Activated naive CD8-positive, alpha-beta T cell treated with anti-CD3 and anti-CD28 coated beads for 36 hours (primary cell): Measurements from ENCODE around the gene CCSER1. TPM values are rescaled to one million over a fixed set of nuclear protein-coding genes. Genes with fewer than 3 reads are reported as not detected.
"Not testable (repeated sequence)": the region's sequence is repeated elsewhere in the genome, so short reads cannot be mapped to it uniquely, and the experiment has no call there.

Experiments used
- DNase-seq: peaks from one replicate; pipeline ENCODE4 v3.0.0; 2021
- H3K27ac Mint-ChIP-seq: one replicate; pipeline ENCODE4 v1.8.0; 2022; ENCODE audit warnings: mild to moderate bottlenecking, moderate library complexity, mixed read lengths
- H3K27me3 Mint-ChIP-seq: one replicate; pipeline ENCODE4 v1.8.0; 2022; ENCODE audit warnings: mild to moderate bottlenecking, mixed read lengths
- H3K36me3 Mint-ChIP-seq: one replicate; pipeline ENCODE4 v1.8.0; 2021; ENCODE audit warnings: mild to moderate bottlenecking, mixed read lengths
- H3K4me1 Mint-ChIP-seq: one replicate; pipeline ENCODE4 v1.8.0; 2021; ENCODE audit warnings: mixed read lengths
- H3K4me3 Mint-ChIP-seq: one replicate; pipeline ENCODE4 v1.8.0; 2022; ENCODE audit warnings: mild to moderate bottlenecking, moderate library complexity, mixed read lengths
- H3K9me3 Mint-ChIP-seq: one replicate; pipeline ENCODE4 v1.8.0; 2022; ENCODE audit warnings: mixed read lengths
- total RNA-seq, 2 experiments: library from RNA; stranded (reverse); gene quantifications; one replicate each; pipeline ENCODE4 v1.2.3, GENCODE V29; 2021

Gene CCSER1
- total RNA-seq, 2 experiments from 2014 or later, result 0.29 to 0.42 TPM

- Mint-ChIP-seq H3K36me3 (no peaks in the 10 kb centered on the region), H3K4me3 (no peak overlapping the region), H3K27ac (no peak overlapping the region), H3K4me1 (no peaks in the 10 kb centered on the region), H3K27me3 (no peaks in the 10 kb centered on the region), H3K9me3 (no peaks in the 10 kb centered on the region)
- no peak for DNase-seq
These were observed 984.4 kb downstream of the CCSER1 start for GRCh38 chr4:91111556-91111955.

DNA sequence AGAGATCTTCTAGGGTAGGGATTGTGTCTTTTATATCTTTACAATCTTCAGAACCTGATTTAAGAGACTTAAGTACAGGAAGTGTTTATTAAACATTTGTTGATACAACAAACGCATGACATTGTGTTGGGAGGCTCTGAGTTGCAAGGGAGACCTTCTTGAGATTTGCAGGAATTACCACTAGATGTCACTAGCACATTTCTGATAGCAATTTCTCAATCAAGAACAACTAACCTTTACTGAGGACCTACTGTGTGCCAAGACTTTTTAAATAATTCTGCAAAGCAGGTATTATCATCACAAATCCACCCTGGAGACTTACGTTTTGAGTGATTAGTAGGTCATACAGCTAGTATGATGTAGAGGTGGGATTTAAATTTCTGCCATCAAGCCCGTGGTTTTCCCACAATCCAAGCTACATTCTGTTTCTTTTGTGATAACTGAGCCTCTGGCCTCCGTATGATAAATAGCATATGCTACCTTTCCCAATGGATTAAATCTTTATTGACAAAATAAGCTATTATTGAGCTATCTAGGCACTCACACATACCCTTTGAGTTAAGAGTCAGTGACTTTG, 986.0 kb downstream of the CCSER1 start:
- no peaks in the 10 kb centered on the region for H3K27me3 Mint-ChIP-seq
- DNase-seq, result no peak
- H3K4me1 Mint-ChIP-seq, result no peaks in the 10 kb centered on the region
- no peak overlapping the region for H3K4me3 Mint-ChIP-seq
- no peaks in the 10 kb centered on the region for H3K9me3 Mint-ChIP-seq
- H3K27ac Mint-ChIP-seq, result no peak overlapping the region
- H3K36me3 Mint-ChIP-seq, result no peaks in the 10 kb centered on the region

- Mint-ChIP-seq H3K27ac (no peak overlapping the region), H3K4me3 (no peak overlapping the region), H3K36me3 (no peaks in the 10 kb centered on the region), H3K9me3 (no peaks in the 10 kb centered on the region), H3K27me3 (no peaks in the 10 kb centered on the region), H3K4me1 (no peaks in the 10 kb centered on the region)
- no peak for DNase-seq
These were observed 987.2 kb downstream of the CCSER1 start for GRCh38 chr4:91114386-91114785.

GRCh38 chr4:91116861-91117260, 989.7 kb downstream of the CCSER1 start:
- no peaks in the 10 kb centered on the region for H3K27me3 Mint-ChIP-seq
- H3K27ac Mint-ChIP-seq, result no peak overlapping the region
- no peaks in the 10 kb centered on the region for H3K9me3 Mint-ChIP-seq
- no peak overlapping the region for H3K4me3 Mint-ChIP-seq
- H3K4me1 Mint-ChIP-seq, result no peaks in the 10 kb centered on the region
- DNase-seq, result no peak
- no peaks in the 10 kb centered on the region for H3K36me3 Mint-ChIP-seq

DNA sequence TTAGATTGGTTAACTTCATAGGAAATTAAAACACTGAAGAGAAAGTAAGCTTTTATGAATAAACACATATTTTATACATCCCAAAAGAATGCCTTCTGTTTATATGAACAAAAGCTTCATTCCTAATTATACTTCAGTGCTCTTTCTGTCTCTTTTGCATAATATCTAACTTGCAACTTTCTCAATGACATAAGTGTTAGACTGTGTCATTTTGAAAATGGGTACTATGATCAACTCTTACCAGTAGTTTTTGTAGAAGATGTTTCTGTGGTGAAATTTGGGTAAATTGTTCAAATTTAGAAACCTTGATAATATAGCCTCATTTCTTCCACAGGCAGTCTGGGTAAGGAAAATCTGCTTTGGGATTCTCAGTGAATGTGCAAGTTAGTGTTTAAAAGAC, 991.4 kb downstream of the CCSER1 start:
- no peak overlapping the region for H3K4me3 Mint-ChIP-seq
- H3K9me3 Mint-ChIP-seq, result no peaks in the 10 kb centered on the region
- DNase-seq, result no peak
- no peaks in the 10 kb centered on the region for H3K27me3 Mint-ChIP-seq
- H3K4me1 Mint-ChIP-seq, result no peaks in the 10 kb centered on the region
- no peaks in the 10 kb centered on the region for H3K36me3 Mint-ChIP-seq
- no peak overlapping the region for H3K27ac Mint-ChIP-seq

DNA sequence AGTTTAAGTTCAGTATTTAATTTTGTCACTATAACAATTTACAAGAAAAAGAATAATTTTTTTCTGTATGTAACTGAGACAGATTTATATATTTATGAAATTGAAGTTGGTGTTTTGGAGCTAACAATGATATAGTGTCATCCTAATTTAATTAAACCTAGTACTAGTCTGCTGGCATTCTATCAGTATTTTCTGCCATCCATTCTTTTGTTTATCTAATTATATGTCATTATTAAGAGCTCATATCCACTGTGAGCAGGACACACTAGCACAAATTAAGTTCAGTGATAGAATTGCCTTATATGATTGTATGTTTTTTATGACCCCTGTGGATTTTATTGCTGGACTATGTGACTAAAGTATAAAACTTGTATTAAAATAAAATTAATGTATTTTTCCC, 996.5 kb downstream of the CCSER1 start:
- Mint-ChIP-seq H3K4me1 (no peaks in the 10 kb centered on the region), H3K9me3 (no peaks in the 10 kb centered on the region), H3K27me3 (no peaks in the 10 kb centered on the region), H3K4me3 (no peak overlapping the region), H3K27ac (no peak overlapping the region), H3K36me3 (no peaks in the 10 kb centered on the region)
- no peak for DNase-seq

- Mint-ChIP-seq H3K4me1 (no peaks in the 10 kb centered on the region), H3K27me3 (no peaks in the 10 kb centered on the region), H3K27ac (no peak overlapping the region), H3K36me3 (no peaks in the 10 kb centered on the region), H3K9me3 (no peaks in the 10 kb centered on the region), H3K4me3 (no peak overlapping the region)
- DNase-seq, result no peak
These were observed 1000.0 kb downstream of the CCSER1 start for GRCh38 chr4:91127192-91127591.

DNA sequence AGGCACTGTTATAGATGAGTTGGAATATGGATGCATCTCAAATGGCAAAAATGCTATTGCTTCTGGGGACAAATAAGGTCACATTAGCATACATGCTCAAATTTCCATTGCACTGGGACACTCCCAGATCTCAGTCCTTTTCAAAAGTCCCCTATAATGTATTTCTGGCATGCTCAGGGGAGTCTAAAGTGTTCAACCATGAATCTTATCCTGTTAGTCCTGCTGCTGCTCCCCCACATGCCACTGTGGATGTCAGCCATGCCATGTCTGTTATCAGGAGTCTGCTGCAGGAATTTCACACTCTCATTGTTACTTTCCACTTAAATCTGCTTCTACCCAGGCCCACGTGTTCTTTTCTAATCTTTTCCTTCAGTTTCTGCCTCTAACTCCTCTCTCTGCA, 1000.6 kb downstream of the CCSER1 start:
- Mint-ChIP-seq H3K9me3 (no peaks in the 10 kb centered on the region), H3K4me1 (no peaks in the 10 kb centered on the region), H3K27ac (no peak overlapping the region)

GRCh38 chr4:91128519-91128918, 1001.3 kb downstream of the CCSER1 start:
- Mint-ChIP-seq H3K4me3 (no peak overlapping the region), H3K9me3 (peaks cover 1% of the 10 kb centered on the region), H3K4me1 (no peaks in the 10 kb centered on the region), H3K27ac (no peak overlapping the region), H3K27me3 (no peaks in the 10 kb centered on the region), H3K36me3 (no peaks in the 10 kb centered on the region)
- DNase-seq, result no peak

More for the DNA sequence above, 1000.6 kb downstream of the CCSER1 start:
- no peaks in the 10 kb centered on the region for H3K27me3 Mint-ChIP-seq
- H3K36me3 Mint-ChIP-seq, result no peaks in the 10 kb centered on the region
- no peak overlapping the region for H3K4me3 Mint-ChIP-seq
- DNase-seq, result no peak

- Mint-ChIP-seq H3K27me3 (no peaks in the 10 kb centered on the region), H3K9me3 (peaks cover 11% of the 10 kb centered on the region), H3K36me3 (no peaks in the 10 kb centered on the region), H3K27ac (no peak overlapping the region), H3K4me3 (no peak overlapping the region), H3K4me1 (no peaks in the 10 kb centered on the region)
- DNase-seq, result no peak
These were observed 1019.9 kb downstream of the CCSER1 start for GRCh38 chr4:91147067-91147466.

DNA sequence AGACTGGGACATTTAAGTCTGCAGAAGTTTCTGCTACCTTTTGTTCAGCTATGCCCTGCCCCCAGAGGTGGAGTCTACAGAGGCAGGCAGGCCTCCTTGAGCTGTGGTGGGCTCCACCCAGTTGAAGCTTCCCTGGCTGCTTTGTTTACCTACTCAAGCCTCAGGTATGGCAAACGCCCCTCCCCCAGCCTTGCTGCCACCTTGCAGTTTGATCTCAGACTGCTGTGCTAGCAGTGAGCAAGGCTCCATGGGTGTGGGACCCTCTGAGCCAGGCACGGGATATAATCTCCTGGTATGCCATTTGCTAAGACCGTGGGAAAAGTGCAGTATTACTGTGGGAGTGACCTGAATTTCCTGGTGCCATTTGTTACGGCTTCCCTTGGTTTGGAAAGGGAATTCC, 1026.8 kb downstream of the CCSER1 start:
- not testable (repeated sequence) for H3K27me3 Mint-ChIP-seq, H3K4me1 Mint-ChIP-seq, H3K4me3 Mint-ChIP-seq, H3K36me3 Mint-ChIP-seq, H3K27ac Mint-ChIP-seq, DNase-seq
- peaks cover 16% of the 10 kb centered on the region for H3K9me3 Mint-ChIP-seq

DNA sequence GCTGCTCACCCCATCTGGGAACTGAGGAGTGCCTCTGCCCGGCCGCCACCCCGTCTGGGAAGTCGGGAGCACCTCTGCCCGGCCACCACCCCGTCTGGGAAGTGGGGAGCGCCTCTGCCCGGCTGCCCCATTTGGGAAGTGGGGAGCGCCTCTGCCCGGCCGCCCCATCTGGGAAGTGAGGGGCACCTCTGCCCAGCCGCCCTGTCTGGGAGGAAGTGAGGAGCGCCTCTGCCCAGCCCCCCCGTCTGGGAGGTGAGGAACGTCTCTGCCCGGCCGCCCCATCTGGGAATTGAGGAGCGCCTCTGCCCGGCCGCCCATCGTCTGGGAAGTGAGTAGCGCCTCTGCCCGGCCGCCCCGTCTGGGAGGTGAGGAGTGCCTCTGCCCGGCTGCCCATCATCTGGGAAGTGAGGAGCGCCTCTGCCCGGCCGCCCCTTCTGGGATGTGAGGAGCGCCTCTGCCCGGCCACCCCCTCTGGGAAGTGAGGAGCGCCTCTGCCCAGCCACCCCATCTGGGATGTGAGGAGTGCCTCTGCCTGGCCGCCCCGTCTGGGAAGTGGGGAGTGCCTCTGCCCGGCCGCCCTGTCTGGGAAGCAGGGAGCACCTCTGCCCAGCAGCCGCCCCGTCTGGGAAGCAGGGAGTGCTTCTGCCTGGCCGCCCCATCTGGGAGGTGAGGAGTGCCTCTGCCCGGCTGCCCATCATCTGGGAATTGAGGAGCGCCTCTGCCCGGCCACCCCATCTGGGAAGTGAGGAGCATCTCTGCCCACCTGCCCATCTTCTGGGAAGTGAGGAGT, 1040.9 kb downstream of the CCSER1 start:
- H3K36me3 Mint-ChIP-seq, H3K27me3 Mint-ChIP-seq, H3K4me3 Mint-ChIP-seq, DNase-seq, H3K27ac Mint-ChIP-seq, H3K9me3 Mint-ChIP-seq, H3K4me1 Mint-ChIP-seq: not testable (repeated sequence)

- H3K36me3 Mint-ChIP-seq, result no peaks in the 10 kb centered on the region
- DNase-seq, result no peak
- no peak overlapping the region for H3K4me3 Mint-ChIP-seq
- H3K4me1 Mint-ChIP-seq, result no peaks in the 10 kb centered on the region
- H3K27ac Mint-ChIP-seq, result no peak overlapping the region
- H3K9me3 Mint-ChIP-seq, result no peaks in the 10 kb centered on the region
- no peaks in the 10 kb centered on the region for H3K27me3 Mint-ChIP-seq
These were observed 1043.6 kb downstream of the CCSER1 start for GRCh38 chr4:91170768-91171167.

DNA sequence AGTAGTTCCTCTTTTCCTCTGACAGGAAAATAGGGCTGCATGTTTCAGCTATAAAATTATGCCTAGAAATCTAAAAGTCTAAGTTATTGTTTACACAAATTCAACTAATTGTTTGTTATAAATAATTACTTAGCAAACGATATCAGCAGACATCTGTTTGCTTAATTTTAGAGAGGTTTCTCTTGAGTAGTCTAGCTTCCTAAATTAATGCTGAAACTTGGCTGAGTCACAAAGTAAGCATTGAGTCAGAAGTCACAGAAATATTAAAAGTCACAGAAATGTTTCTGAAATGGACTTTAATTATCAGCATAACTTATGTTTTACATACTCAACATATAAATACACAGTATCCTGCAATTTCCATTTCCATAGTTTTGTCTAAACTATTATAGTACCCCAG, 1044.0 kb downstream of the CCSER1 start:
- H3K4me1 Mint-ChIP-seq, result no peaks in the 10 kb centered on the region
- no peak for DNase-seq
- H3K36me3 Mint-ChIP-seq, result no peaks in the 10 kb centered on the region
- H3K27me3 Mint-ChIP-seq, result no peaks in the 10 kb centered on the region
- no peak overlapping the region for H3K4me3 Mint-ChIP-seq
- H3K27ac Mint-ChIP-seq, result no peak overlapping the region
- H3K9me3 Mint-ChIP-seq, result peaks cover 2% of the 10 kb centered on the region

- not testable (repeated sequence) for H3K36me3 Mint-ChIP-seq, H3K27ac Mint-ChIP-seq
These were observed 1057.9 kb downstream of the CCSER1 start for GRCh38 chr4:91185061-91185460.

GRCh38 chr4:91198951-91199350, 1071.8 kb downstream of the CCSER1 start:
- no peaks in the 10 kb centered on the region for H3K27me3 Mint-ChIP-seq
- no peak for DNase-seq
- peaks cover 2% of the 10 kb centered on the region for H3K4me1 Mint-ChIP-seq
- peaks cover 2% of the 10 kb centered on the region for H3K9me3 Mint-ChIP-seq
- no peak overlapping the region for H3K4me3 Mint-ChIP-seq
- no peak overlapping the region for H3K27ac Mint-ChIP-seq
- no peaks in the 10 kb centered on the region for H3K36me3 Mint-ChIP-seq

More at GRCh38 chr4:91185061-91185460, 1057.9 kb downstream of the CCSER1 start:
- not testable (repeated sequence) for H3K27me3 Mint-ChIP-seq, DNase-seq, H3K4me3 Mint-ChIP-seq, H3K9me3 Mint-ChIP-seq, H3K4me1 Mint-ChIP-seq
